Measurements from ENCODE around the gene PTAFR. TPM values are rescaled to one million over a fixed set of nuclear protein-coding genes. Genes with fewer than 3 reads are reported as not detected.
A peak's percentile ranks its signal among the peaks of the same experiment; 100 is the strongest.

The PTAFR gene
- total RNA-seq, 4 donors from 2014 or later = 3.5 to 11.1 (median 5.9) TPM

- no peaks in the 10 kb centered on the region for H3K27me3 ChIP-seq
- H3K36me3 ChIP-seq = no peaks in the 10 kb centered on the region
- no peaks in the 10 kb centered on the region for H3K9me3 ChIP-seq
- no peaks in the 10 kb centered on the region for H3K4me1 ChIP-seq
- TF ChIP-seq EP300 (IDR thresholded peaks at IDR 0.05) = peak in 1 of 2 donors; percentile 58
- no peak for TF ChIP-seq POLR2A (IDR thresholded peaks at IDR 0.05)
- no peak for TF ChIP-seq CTCF (IDR thresholded peaks at IDR 0.05)
- peak in 1 of 2 donors; percentile 31 for DNase-seq (ENCODE audit: low spot score in 2 of 2)
- WGBS, 2 donors = 60 to 72% methylated on average over 5 of the region's 5 CpGs
- H3K4me3 ChIP-seq = no peak overlapping the region
- H3K27ac ChIP-seq = no peak overlapping the region
These were observed 63.9 kb downstream of the PTAFR start for GRCh38 chr1:28112388-28113241.

- 78 to 91% methylated on average over 2 of the region's 2 CpGs for WGBS, 2 donors
- TF ChIP-seq EP300 (IDR thresholded peaks at IDR 0.05) (no peak), CTCF (IDR thresholded peaks at IDR 0.05) (no peak), POLR2A (IDR thresholded peaks at IDR 0.05) (no peak)
- no peak overlapping the region for H3K27ac ChIP-seq
- no peaks in the 10 kb centered on the region for H3K9me3 ChIP-seq
- H3K4me3 ChIP-seq = no peak overlapping the region
- H3K36me3 ChIP-seq = no peaks in the 10 kb centered on the region
- no peak for DNase-seq (ENCODE audit: low spot score in 2 of 2)
- H3K4me1 ChIP-seq = no peaks in the 10 kb centered on the region
- H3K27me3 ChIP-seq = no peaks in the 10 kb centered on the region
These were observed 65.3 kb downstream of the PTAFR start for GRCh38 chr1:28111157-28111556.

- no peaks in the 10 kb centered on the region for H3K27me3 ChIP-seq
- H3K9me3 ChIP-seq = no peaks in the 10 kb centered on the region
- H3K4me1 ChIP-seq = no peaks in the 10 kb centered on the region
- no peak for TF ChIP-seq CTCF (IDR thresholded peaks at IDR 0.05)
- peak overlapping the region in 1 of 4 donors; percentile 22 for H3K27ac ChIP-seq
- H3K4me3 ChIP-seq = no peak overlapping the region
- no peak for DNase-seq (ENCODE audit: low spot score in 2 of 2)
- H3K36me3 ChIP-seq = no peaks in the 10 kb centered on the region
- 77 to 88% methylated on average over 1 of the region's 1 CpG for WGBS, 2 donors
These were observed 65.9 kb downstream of the PTAFR start for GRCh38 chr1:28110555-28110954.

- Histone ChIP-seq H3K9me3 (no peaks in the 10 kb centered on the region), H3K27me3 (no peaks in the 10 kb centered on the region), H3K36me3 (no peaks in the 10 kb centered on the region), H3K27ac (no peak overlapping the region), H3K4me1 (peaks cover 0 to 5% (median 0%) of the 10 kb centered on the region in 4 donors), H3K4me3 (no peak overlapping the region)
- whole genome bisulfite sequencing, 2 donors = 85 to 88% methylated on average over 3 of the region's 3 CpGs
- no peak for DNase-seq (ENCODE audit: low spot score in 2 of 2)
- TF ChIP-seq POLR2A (IDR thresholded peaks at IDR 0.05) (no peak), CTCF (IDR thresholded peaks at IDR 0.05) (no peak)
These were observed 66.9 kb downstream of the PTAFR start for GRCh38 chr1:28109639-28110038.

- TF ChIP-seq EP300 (IDR thresholded peaks at IDR 0.05) = peak in 1 of 2 donors; percentile 7
- no peak for TF ChIP-seq CTCF (IDR thresholded peaks at IDR 0.05)
- H3K27me3 ChIP-seq = no peaks in the 10 kb centered on the region
- 75 to 87% methylated on average over 2 of the region's 2 CpGs for WGBS, 2 donors
- DNase-seq (ENCODE audit: low spot score in 2 of 2) = no peak
- no peak overlapping the region for H3K27ac ChIP-seq
- H3K4me1 ChIP-seq = peaks cover 0 to 8% (median 0%) of the 10 kb centered on the region in 4 donors
- no peaks in the 10 kb centered on the region for H3K9me3 ChIP-seq
- no peaks in the 10 kb centered on the region for H3K36me3 ChIP-seq
- H3K4me3 ChIP-seq = no peak overlapping the region
These were observed 68.5 kb downstream of the PTAFR start for GRCh38 chr1:28108001-28108400.

Measured in tibial nerve (tissue), 4 donors.